HepG2 (cell line): ENCODE results near the gene PAK6. TPM values are rescaled to one million over a fixed set of nuclear protein-coding genes. Genes with fewer than 3 reads are reported as not detected.
A peak's percentile ranks its signal among the peaks of the same experiment; 100 is the strongest.

Source experiments
- ATAC-seq: fragments of 200-7000 bp; cut with Tn5 transposase; 3 replicates; pipeline ENCODE4 v1.9.1; 2020; ENCODE audit warnings: mild to moderate bottlenecking, moderate library complexity
- BruUV-seq: library from RNA; stranded (reverse); fragments of 400-500 nt; replicated peaks from 2 replicates; lab custom pipeline; 2021; lab: Mats Ljungman, UMichigan
- CTCF ChIA-PET: fragments of 300-600 bp; formaldehyde crosslinking; extraction: SDS; loops from one replicate; lab custom pipeline; 2021; ENCODE audit warnings: low total read pairs, inconsistent platforms, low intra/inter-chr PET ratio; lab: Yijun Ruan, JAX
- POLR2A ChIA-PET: fragments of 350-600 bp; sonication (Branson Sonifier 250); formaldehyde crosslinking; loops from one replicate; lab custom pipeline; 2020; ENCODE audit warnings: antibody characterized with exemption, inconsistent platforms; lab: Yijun Ruan, JAX
- DNase-seq: peaks from one replicate; pipeline ENCODE4 v3.0.0-alpha.2; 2015; ENCODE audit warnings: low spot score
- FAIRE-seq: peaks from 3 replicates; lab custom pipeline; 2011; peaks lifted over from hg19 to GRCh38; lab: Jason Lieb, UNC
- H2AFZ ChIP-seq: one replicate; pipeline ENCODE4 v1.6.1; 2011; ENCODE audit warnings: low read length, inconsistent platforms
- H3K27ac ChIP-seq: fragments of 300-600 bp; 3 replicates; pipeline ENCODE4 v1.8.0; 2011; ENCODE audit warnings: mixed run types, mild to moderate bottlenecking, mixed read lengths, low read length, inconsistent platforms; ENCODE audit not compliant: insufficient read depth; ENCODE audit errors: extremely low read length
- H3K27me3 ChIP-seq, 2 experiments: fragments of 200-600 bp in 1 of 2; 2 replicates in 1 of 2; 3 replicates in 1 of 2; pipeline versions ENCODE4 v1.6.0 to v1.8.0; 2011; ENCODE audit warnings: low read length in 2 of 2, mild to moderate bottlenecking in 2 of 2, moderate library complexity in 2 of 2, inconsistent platforms in 1 of 2; ENCODE audit not compliant: insufficient read depth in 2 of 2, control insufficient read depth in 1 of 2
- H3K36me3 ChIP-seq, 2 experiments: fragments of 200-600 bp in 1 of 2; replicated peaks in 1 of 2; 2 replicates in 1 of 2; 3 replicates in 1 of 2; pipeline versions ENCODE4 v1.5.1 to v1.8.0; 2011; ENCODE audit warnings: low read length in 2 of 2, inconsistent platforms in 1 of 2; ENCODE audit not compliant: insufficient read depth in 2 of 2, control insufficient read depth in 1 of 2
- H3K4me1 ChIP-seq: 2 replicates; pipeline ENCODE4 v1.5.1; 2012; ENCODE audit warnings: low read length, inconsistent platforms; ENCODE audit not compliant: insufficient read depth
- H3K4me2 ChIP-seq: 2 replicates; pipeline ENCODE4 v1.6.0; 2011; ENCODE audit warnings: low read depth, low read length, inconsistent platforms
- H3K4me3 ChIP-seq, 3 experiments: fragments of 200-600 bp in 1 of 3; sonication (generic), shearing (Covaris generic) in 1 of 3; replicated peaks in 1 of 3; 2 replicates each; pipeline ENCODE4 v1.5.1; 2011 to 2016; ENCODE audit warnings: low read length in 3 of 3, inconsistent platforms in 2 of 3, low read depth in 2 of 3, mild to moderate bottlenecking in 2 of 3, control low read depth in 1 of 3, mixed read lengths in 1 of 3; ENCODE audit not compliant: insufficient read depth in 1 of 3
- H3K79me2 ChIP-seq: one replicate; pipeline ENCODE4 v1.6.1; 2011; ENCODE audit warnings: low read length, inconsistent platforms; ENCODE audit not compliant: insufficient read depth
- H3K9ac ChIP-seq: 2 replicates; pipeline ENCODE4 v1.6.0; 2011; ENCODE audit warnings: mild to moderate bottlenecking, low read depth, low read length, inconsistent platforms; ENCODE audit not compliant: insufficient read depth
- H3K9me3 ChIP-seq: 2 replicates; pipeline ENCODE4 v1.5.1; 2012; ENCODE audit warnings: mild to moderate bottlenecking, low read length
- H4K20me1 ChIP-seq: 2 replicates; pipeline ENCODE4 v1.6.0; 2011; ENCODE audit warnings: inconsistent platforms, mild to moderate bottlenecking, low read length, moderate library complexity; ENCODE audit not compliant: insufficient read depth
- GABPB1 ChIP-seq: IDR thresholded peaks from 2 replicates; pipeline ENCODE4 v1.6.1; 2016; ENCODE audit warnings: mild to moderate bottlenecking, missing genetic modification reagents, moderate library complexity, missing compliant biosample characterization
- RAD21 ChIP-seq: fragments of 450-650 bp; formaldehyde crosslinking; IDR thresholded peaks from 2 replicates; pipeline ENCODE4 v1.5.0; 2020; ENCODE audit warnings: mild to moderate bottlenecking
- RBFOX2 ChIP-seq: fragments of 200-400 bp; formaldehyde crosslinking; IDR thresholded peaks from 2 replicates; pipeline ENCODE4 v1.6.1; 2017; ENCODE audit warnings: low read depth, mild to moderate bottlenecking, low read length
- REPIN1 ChIP-seq: sonication (generic); formaldehyde crosslinking; IDR thresholded peaks from 2 replicates; pipeline ENCODE4 v1.8.0; 2022; ENCODE audit warnings: missing genetic modification reagents, low read depth, mild to moderate bottlenecking, borderline replicate concordance
- TMF1 ChIP-seq: sonication (generic); formaldehyde crosslinking; IDR thresholded peaks from 2 replicates; pipeline ENCODE4 v1.8.1; 2022; ENCODE audit warnings: low read depth, missing genetic modification reagents
- YY1 ChIP-seq: IDR thresholded peaks from 2 replicates; pipeline ENCODE4 v1.6.1; 2011; ENCODE audit warnings: low read length, low read depth, moderate library complexity, mild to moderate bottlenecking; ENCODE audit not compliant: insufficient read depth, insufficient replicate concordance
- ZFY ChIP-seq: sonication (generic); formaldehyde crosslinking; IDR thresholded peaks from 2 replicates; pipeline ENCODE4 v1.4.0; 2020; ENCODE audit warnings: missing genetic modification reagents
- ZNF563 ChIP-seq: sonication (generic); formaldehyde crosslinking; IDR thresholded peaks from 2 replicates; pipeline ENCODE4 v1.8.0; 2022; ENCODE audit warnings: mild to moderate bottlenecking, moderate library complexity, missing genetic modification reagents
- ZNF572 ChIP-seq: sonication (generic); formaldehyde crosslinking; IDR thresholded peaks from 2 replicates; pipeline ENCODE4 v1.5.1; 2020; ENCODE audit warnings: mild to moderate bottlenecking, missing genetic modification reagents
- ZNF777 ChIP-seq: sonication (generic); formaldehyde crosslinking; IDR thresholded peaks from 2 replicates; pipeline ENCODE4 v1.4.0; 2020; ENCODE audit warnings: missing genetic modification reagents
- ZNF891 ChIP-seq: sonication (generic); formaldehyde crosslinking; IDR thresholded peaks from 2 replicates; pipeline ENCODE4 v1.5.0; 2020; ENCODE audit warnings: mild to moderate bottlenecking, missing genetic modification reagents
- WGBS: methylation state at CpG from one replicate; pipeline ENCODE4 v1.1.6; 2017; ENCODE audit warnings: low lambda C conversion rate; 5-methylcytosine and 5-hydroxymethylcytosine counted together
- in situ Hi-C: cut with HindIII; loops from 2 replicates; pipeline ENCODE4 v1.10.0; 2017; ENCODE audit warnings: low pct_unique_long_range_greater_than_20kb; ENCODE audit not compliant: extremely low pct_ligation_motif_present
- intact Hi-C: fragments of 100-400 bp; cut with micrococcal nuclease; formaldehyde crosslinking; loops from one replicate; pipeline ENCODE4 v1.10.0; 2022; ENCODE audit not compliant: unreplicated experiment
- polyA plus RNA-seq, 8 experiments: library from polyadenylated mRNA; depleted of rRNA in 3 of 8; stranded (reverse) in 7 of 8; unstranded in 1 of 8; fragments of >200 nt; fragmentation: Illumina TruSeq in 4 of 8; extraction: Trizol in 4 of 8; gene quantifications; 2 replicates each; pipeline versions ENCODE4 v1.2.1 to v1.2.3, GENCODE V29; 2011 to 2016; ENCODE audit warnings: low read depth in 4 of 8, missing spikeins in 1 of 8, mixed read lengths in 1 of 8; ENCODE audit not compliant: insufficient read depth in 1 of 8
- total RNA-seq, 5 experiments: library from RNA; depleted of rRNA; stranded (reverse); fragments of >200 nt; fragmentation: Illumina TruSeq; extraction: Trizol; gene quantifications; 2 replicates each; pipeline ENCODE4 v1.2.3, GENCODE V29; 2016; ENCODE audit warnings: low read depth in 1 of 5
- TF ChIP-seq, protein P1 (sequence below): sonication (generic); formaldehyde crosslinking; IDR thresholded peaks from 2 replicates; pipeline ENCODE4 v1.5.1; 2020; ENCODE audit warnings: mild to moderate bottlenecking, missing genetic modification reagents, moderate library complexity
- TF ChIP-seq, protein P2 (sequence below), 2 experiments: sonication (generic) in 1 of 2; formaldehyde crosslinking in 1 of 2; IDR thresholded peaks; 2 replicates each; pipeline versions ENCODE4 v1.4.0 to v1.6.1; 2018 to 2020; ENCODE audit warnings: missing genetic modification reagents in 2 of 2, borderline replicate concordance in 1 of 2, low read depth in 1 of 2, mild to moderate bottlenecking in 1 of 2, missing biosample characterization in 1 of 2
- TF ChIP-seq, protein P3 (sequence below): sonication (generic); formaldehyde crosslinking; IDR thresholded peaks from 2 replicates; pipeline ENCODE4 v1.4.0; 2020; ENCODE audit warnings: missing genetic modification reagents

PAK6 gene
- total and polyA plus RNA-seq, 2 of the 13 experiments (the other 11 are each of a cell fraction or from before 2014, with no cell fraction given): 0.07 TPM; not detected in 1

DNA sequence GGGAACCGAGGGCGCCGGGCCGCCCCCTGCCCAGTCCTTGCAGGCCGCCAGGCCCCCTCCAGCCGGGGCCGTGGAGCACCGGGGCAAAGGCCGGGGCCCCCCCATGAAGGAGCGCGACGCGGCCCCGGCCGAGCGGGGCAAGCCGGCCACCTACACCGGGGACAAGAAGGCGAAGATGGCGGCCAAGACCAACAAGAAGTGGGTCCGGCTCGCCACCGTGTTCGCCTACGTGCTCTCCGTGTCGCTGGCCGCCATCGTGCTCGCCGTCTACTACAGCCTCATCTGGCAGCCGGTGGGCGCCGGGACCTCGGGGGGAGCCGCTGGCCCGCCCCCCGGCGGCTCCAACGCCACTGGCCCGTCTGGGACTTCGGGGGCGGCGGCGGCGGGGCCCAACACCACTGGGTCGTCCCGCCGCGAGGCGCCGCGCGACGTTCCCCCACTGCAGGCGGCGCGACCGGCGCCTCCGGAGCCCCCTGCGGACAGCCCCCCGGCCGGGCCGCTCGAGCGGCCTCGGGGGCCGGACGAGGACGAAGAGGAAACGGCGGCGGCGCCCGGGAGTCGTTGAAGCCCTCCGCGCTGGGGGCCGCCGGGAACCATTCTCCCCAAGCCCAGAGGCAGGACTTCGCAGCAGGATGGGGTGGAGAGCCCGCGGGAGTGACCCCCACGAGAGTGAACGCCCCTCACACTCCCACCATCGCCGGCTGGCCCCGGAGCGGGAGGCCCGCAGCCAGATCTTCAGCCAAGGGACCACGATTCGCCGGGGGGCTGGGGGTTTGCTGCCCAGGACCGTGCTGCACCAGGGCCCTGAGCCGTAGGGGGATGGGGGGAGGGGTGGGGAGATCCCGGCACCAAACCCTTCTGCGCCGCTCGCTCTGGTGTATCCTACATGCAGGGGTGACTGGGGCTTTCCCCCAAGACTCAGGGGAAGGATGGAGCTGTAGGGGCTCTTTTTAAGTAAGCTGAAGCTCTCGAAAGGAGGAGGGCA is 85.4 kb downstream of the PAK6 start:
- DNase-seq (no peak), ATAC-seq (no peak), FAIRE-seq (no peak)
- intact Hi-C loops: loop anchor here (5.0 kb wide), 1 partner anchor 98 kb away; no protein-coding TSS in a partner anchor
- WGBS: 10% methylated on average over 15 of the region's 101 CpGs
- H3K79me2 ChIP-seq: no peaks in the 10 kb centered on the region
- peak overlapping the region; percentile 36 to 75 (median 75); a peak in 5 of 6 replicates for H3K4me3 ChIP-seq
- H3K4me1 ChIP-seq: peaks cover 52% of the 10 kb centered on the region
- H3K36me3 ChIP-seq: no peaks in the 10 kb centered on the region
- no peaks in the 10 kb centered on the region for H3K9me3 ChIP-seq
- CTCF ChIA-PET: interaction anchor here (2.8 to 4.6 kb wide), 2 partner anchors 14 to 98 kb away, joined by 12 to 19 read pairs; no protein-coding TSS in a partner anchor
- BruUV-seq: no TSS peak
- POLR2A ChIA-PET: interaction anchor here (1.3 to 3.3 kb wide), 2 partner anchors 10 to 15 kb away, joined by 3 to 21 read pairs; partner anchors contain the start of gene CCDC9B
- peak overlapping the region; percentile 71 for H3K4me2 ChIP-seq
- no peak overlapping the region for H2AFZ ChIP-seq
- TF ChIP-seq, protein P1, sequence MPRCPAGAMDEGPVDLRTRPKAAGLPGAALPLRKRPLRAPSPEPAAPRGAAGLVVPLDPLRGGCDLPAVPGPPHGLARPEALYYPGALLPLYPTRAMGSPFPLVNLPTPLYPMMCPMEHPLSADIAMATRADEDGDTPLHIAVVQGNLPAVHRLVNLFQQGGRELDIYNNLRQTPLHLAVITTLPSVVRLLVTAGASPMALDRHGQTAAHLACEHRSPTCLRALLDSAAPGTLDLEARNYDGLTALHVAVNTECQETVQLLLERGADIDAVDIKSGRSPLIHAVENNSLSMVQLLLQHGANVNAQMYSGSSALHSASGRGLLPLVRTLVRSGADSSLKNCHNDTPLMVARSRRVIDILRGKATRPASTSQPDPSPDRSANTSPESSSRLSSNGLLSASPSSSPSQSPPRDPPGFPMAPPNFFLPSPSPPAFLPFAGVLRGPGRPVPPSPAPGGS (CRISPR knock-in tag): 0 out of 2 replicates have a peak, but pooled peaks have one; percentile 25
- TF ChIP-seq REPIN1 (CRISPR knock-in tag): 0 out of 2 replicates have a peak, but pooled peaks have one; percentile 18
- TF ChIP-seq, protein P2, sequence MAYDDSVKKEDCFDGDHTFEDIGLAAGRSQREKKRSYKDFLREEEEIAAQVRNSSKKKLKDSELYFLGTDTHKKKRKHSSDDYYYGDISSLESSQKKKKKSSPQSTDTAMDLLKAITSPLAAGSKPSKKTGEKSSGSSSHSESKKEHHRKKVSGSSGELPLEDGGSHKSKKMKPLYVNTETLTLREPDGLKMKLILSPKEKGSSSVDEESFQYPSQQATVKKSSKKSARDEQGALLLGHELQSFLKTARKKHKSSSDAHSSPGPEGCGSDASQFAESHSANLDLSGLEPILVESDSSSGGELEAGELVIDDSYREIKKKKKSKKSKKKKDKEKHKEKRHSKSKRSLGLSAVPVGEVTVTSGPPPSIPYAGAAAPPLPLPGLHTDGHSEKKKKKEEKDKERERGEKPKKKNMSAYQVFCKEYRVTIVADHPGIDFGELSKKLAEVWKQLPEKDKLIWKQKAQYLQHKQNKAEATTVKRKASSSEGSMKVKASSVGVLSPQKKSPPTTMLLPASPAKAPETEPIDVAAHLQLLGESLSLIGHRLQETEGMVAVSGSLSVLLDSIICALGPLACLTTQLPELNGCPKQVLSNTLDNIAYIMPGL (CRISPR knock-in tag; IDR thresholded peaks at IDR 0.05; ENCODE audit: borderline replicate concordance in 1 of 2, low read depth in 1 of 2): 0 out of 4 replicates have a peak, but pooled peaks of 1 of the 2 experiments have one; percentile 6
- peak; percentile 28; the same call in 1 of the 2 replicates for TF ChIP-seq TMF1 (CRISPR knock-in tag)
- 0 out of 2 replicates have a peak, but pooled peaks have one; percentile 28 for TF ChIP-seq ZNF563 (CRISPR knock-in tag)
- 0 out of 2 replicates have a peak, but pooled peaks have one; percentile 35 for TF ChIP-seq GABPB1 (CRISPR knock-in tag)
- TF ChIP-seq ZNF777: peak; percentile 75; the same call in 1 of the 2 replicates
- TF ChIP-seq YY1: peak; percentile 67
- TF ChIP-seq, protein P3, sequence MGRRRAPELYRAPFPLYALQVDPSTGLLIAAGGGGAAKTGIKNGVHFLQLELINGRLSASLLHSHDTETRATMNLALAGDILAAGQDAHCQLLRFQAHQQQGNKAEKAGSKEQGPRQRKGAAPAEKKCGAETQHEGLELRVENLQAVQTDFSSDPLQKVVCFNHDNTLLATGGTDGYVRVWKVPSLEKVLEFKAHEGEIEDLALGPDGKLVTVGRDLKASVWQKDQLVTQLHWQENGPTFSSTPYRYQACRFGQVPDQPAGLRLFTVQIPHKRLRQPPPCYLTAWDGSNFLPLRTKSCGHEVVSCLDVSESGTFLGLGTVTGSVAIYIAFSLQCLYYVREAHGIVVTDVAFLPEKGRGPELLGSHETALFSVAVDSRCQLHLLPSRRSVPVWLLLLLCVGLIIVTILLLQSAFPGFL (CRISPR knock-in tag): no peak
- no peak for TF ChIP-seq ZNF891 (CRISPR knock-in tag)
- no peak for TF ChIP-seq ZNF572
- TF ChIP-seq RAD21 (CRISPR knock-in tag): 0 out of 2 replicates have a peak, but pooled peaks have one; percentile 9
- TF ChIP-seq ZFY (CRISPR knock-in tag): peak; percentile 4; the same call in 1 of the 2 replicates
- TF ChIP-seq RBFOX2: 0 out of 2 replicates have a peak, but pooled peaks have one; percentile 1
- TF ChIP-seq, all 625 proteins: peak for 11
- in situ Hi-C loops: no loop called here
- peaks cover 0 to 7% of the 10 kb centered on the region in 2 experiments; a peak in 1 of 5 replicates for H3K27me3 ChIP-seq
- H4K20me1 ChIP-seq: no peaks in the 10 kb centered on the region
- peak overlapping the region; percentile 64; the same call in 1 of the 2 replicates for H3K9ac ChIP-seq
- H3K27ac ChIP-seq: no peak overlapping the region
